ENCODE measurements around the gene ARL3. TPM values are rescaled to one million over a fixed set of nuclear protein-coding genes. Genes with fewer than 3 reads are reported as not detected.

ARL3 gene
- total RNA-seq, 1 experiment from 2014 or later: 20.7 TPM

GRCh38 chr10:102658802-102659201 is 55.4 kb downstream of the ARL3 start:
- CTCF ChIA-PET: interaction anchor here (0.6 kb wide), 1 partner anchor 19 kb away, joined by 4 read pairs; no protein-coding TSS in a partner anchor
- H3K27ac ChIP-seq (ENCODE audit: low read length): no peak overlapping the region
- DNase-seq (ENCODE audit: low read depth, low spot score) (no peak), ATAC-seq (no peak)
- no peaks in the 10 kb centered on the region for H3K27me3 ChIP-seq (ENCODE audit: control insufficient read depth, insufficient read depth, low read length)
- TF ChIP-seq SIN3A (IDR thresholded peaks at IDR 0.05; ENCODE audit: borderline replicate concordance, insufficient read depth, low read depth, low read length) (no peak), REST (IDR thresholded peaks at IDR 0.05; ENCODE audit: insufficient read depth in 1 of 2, low read depth in 2 of 2, low read length in 1 of 2) (no peak), POLR2AphosphoS5 (IDR thresholded peaks at IDR 0.05; ENCODE audit: low read depth, low read length) (no peak), TCF7L2 (IDR thresholded peaks at IDR 0.05; ENCODE audit: low read depth, low read length) (no peak), CTCF (IDR thresholded peaks at IDR 0.05) (no peak)
- in situ Hi-C loops (cut with HindIII; ENCODE audit: low pct_unique_long_range_greater_than_20kb, low sequenced_read_pairs): no loop called here
- H3K4me3 ChIP-seq (ENCODE audit: low read depth in 2 of 2, low read length in 2 of 2): no peak overlapping the region
- intact Hi-C loops (cut with micrococcal nuclease; ENCODE audit: unreplicated experiment): no loop called here
- H3K9me3 ChIP-seq (ENCODE audit: control insufficient read depth, insufficient read depth, low read depth, low read length): no peaks in the 10 kb centered on the region
- peaks cover 16% of the 10 kb centered on the region for H3K4me1 ChIP-seq (ENCODE audit: control insufficient read depth, insufficient read depth, low read length)
- POLR2A ChIA-PET: interaction anchor here (0.5 kb wide), 1 partner anchor 616 kb away, joined by 10 read pairs; no protein-coding TSS in a partner anchor
- BruUV-seq (replicated peaks): no TSS peak
- peaks cover 7% of the 10 kb centered on the region; the same call in 1 of the 2 replicates for H3K36me3 ChIP-seq (ENCODE audit: control insufficient read depth, insufficient read depth, low read length)

- DNase-seq (ENCODE audit: low read depth, low spot score) (no peak), ATAC-seq (no peak)
- Histone ChIP-seq H3K4me3 (ENCODE audit: low read depth in 2 of 2, low read length in 2 of 2) (no peak overlapping the region), H3K9me3 (ENCODE audit: control insufficient read depth, insufficient read depth, low read depth, low read length) (no peaks in the 10 kb centered on the region), H3K4me1 (ENCODE audit: control insufficient read depth, insufficient read depth, low read length) (peaks cover 16% of the 10 kb centered on the region), H3K27ac (ENCODE audit: low read length) (no peak overlapping the region), H3K36me3 (ENCODE audit: control insufficient read depth, insufficient read depth, low read length) (peaks cover 7% of the 10 kb centered on the region; the same call in 1 of the 2 replicates), H3K27me3 (ENCODE audit: control insufficient read depth, insufficient read depth, low read length) (no peaks in the 10 kb centered on the region)
- TF ChIP-seq CTCF (IDR thresholded peaks at IDR 0.05) (no peak), TCF7L2 (IDR thresholded peaks at IDR 0.05; ENCODE audit: low read depth, low read length) (no peak), POLR2AphosphoS5 (IDR thresholded peaks at IDR 0.05; ENCODE audit: low read depth, low read length) (no peak), REST (IDR thresholded peaks at IDR 0.05; ENCODE audit: insufficient read depth in 1 of 2, low read depth in 2 of 2, low read length in 1 of 2) (no peak), SIN3A (IDR thresholded peaks at IDR 0.05; ENCODE audit: borderline replicate concordance, insufficient read depth, low read depth, low read length) (no peak)
- intact Hi-C loops (cut with micrococcal nuclease; ENCODE audit: unreplicated experiment): no loop called here
- in situ Hi-C loops (cut with HindIII; ENCODE audit: low pct_unique_long_range_greater_than_20kb, low sequenced_read_pairs): no loop called here
- ChIA-PET CTCF (interaction anchor here (0.6 kb wide), 1 partner anchor 20 kb away, joined by 4 read pairs; no protein-coding TSS in a partner anchor), POLR2A (interaction anchor here (0.5 to 0.7 kb wide), 2 partner anchors 13 to 617 kb away, joined by 10 to 11 read pairs; no protein-coding TSS in a partner anchor)
- BruUV-seq (replicated peaks): no TSS peak
These were observed 56.0 kb downstream of the ARL3 start for GRCh38 chr10:102657984-102658724.
